T-helper 2 cell (primary cell): ENCODE measurements around the gene PIP5K1B.

Experiments used
- DNase-seq, 5 experiments: peaks; one replicate each; pipeline versions ENCODE4 v3.0.0 to v3.0.0-alpha.2; 2012 to 2022

The PIP5K1B gene

GRCh38 chr9:68870086-68870485, 165.0 kb downstream of the PIP5K1B start:
- DNase-seq, result no peak

- DNase-seq, result no peak
These were observed 166.2 kb downstream of the PIP5K1B start for GRCh38 chr9:68871236-68871635.

- DNase-seq, result no peak
These were observed 167.0 kb downstream of the PIP5K1B start for GRCh38 chr9:68872026-68872501.

- no peak for DNase-seq
These were observed 168.1 kb downstream of the PIP5K1B start for GRCh38 chr9:68873179-68873578.

- DNase-seq, result no peak
These were observed 171.2 kb downstream of the PIP5K1B start for GRCh38 chr9:68876273-68876672.

GRCh38 chr9:68876681-68877080, 171.6 kb downstream of the PIP5K1B start:
- no peak for DNase-seq

- no peak for DNase-seq
These were observed 172.2 kb downstream of the PIP5K1B start for GRCh38 chr9:68877219-68877618.

- no peak for DNase-seq
These were observed 173.4 kb downstream of the PIP5K1B start for GRCh38 chr9:68878450-68878849.

GRCh38 chr9:68883224-68883623, 178.2 kb downstream of the PIP5K1B start:
- DNase-seq, result no peak

GRCh38 chr9:68887232-68887631, 182.2 kb downstream of the PIP5K1B start:
- peak in 1 of 5 experiments; percentile 69 for DNase-seq

GRCh38 chr9:68894502-68894901, 189.5 kb downstream of the PIP5K1B start:
- peak in 1 of 5 experiments; percentile 49 for DNase-seq

GRCh38 chr9:68895741-68896478, 190.9 kb downstream of the PIP5K1B start:
- peak in 1 of 5 experiments; percentile 85 for DNase-seq

GRCh38 chr9:68896486-68896885, 191.4 kb downstream of the PIP5K1B start:
- no peak for DNase-seq

- DNase-seq, result no peak
These were observed 192.6 kb downstream of the PIP5K1B start for GRCh38 chr9:68897577-68898145.

GRCh38 chr9:68898781-68899439, 193.9 kb downstream of the PIP5K1B start:
- DNase-seq, result no peak

GRCh38 chr9:68904454-68904853, 199.4 kb downstream of the PIP5K1B start:
- peak in 1 of 5 experiments; percentile 79 for DNase-seq

- DNase-seq, result peak in 1 of 5 experiments; percentile 71
These were observed 200.1 kb downstream of the PIP5K1B start for GRCh38 chr9:68905129-68905528.

- no peak for DNase-seq
These were observed 202.9 kb downstream of the PIP5K1B start for GRCh38 chr9:68907910-68908309.

- peak in 1 of 5 experiments; percentile 62 for DNase-seq
These were observed 207.5 kb downstream of the PIP5K1B start for GRCh38 chr9:68912561-68912960.

GRCh38 chr9:68913054-68913453, 208.0 kb downstream of the PIP5K1B start:
- DNase-seq, result no peak

- peak in 1 of 5 experiments; percentile 59 for DNase-seq
These were observed 209.7 kb downstream of the PIP5K1B start for GRCh38 chr9:68914751-68915150.

- DNase-seq, result peak in 1 of 5 experiments; percentile 38
These were observed 214.6 kb downstream of the PIP5K1B start for GRCh38 chr9:68919661-68920060.

- DNase-seq, result peak in 1 of 5 experiments; percentile 70
These were observed 215.9 kb downstream of the PIP5K1B start for GRCh38 chr9:68920921-68921320.

- DNase-seq, result no peak
These were observed 218.4 kb downstream of the PIP5K1B start for GRCh38 chr9:68923480-68923879.
